HG02885 (cell line): ENCODE results near the gene TTLL10.
A peak's percentile ranks its signal among the peaks of the same experiment; 100 is the strongest.

ENCODE experiments used
- ATAC-seq: cut with Tn5 transposase; IDR thresholded peaks from one replicate; pipeline ENCODE4 v1.9.1; 2021; ENCODE audit warnings: mild to moderate bottlenecking; ENCODE audit not compliant: unreplicated experiment, poor library complexity

TTLL10 gene

DNA sequence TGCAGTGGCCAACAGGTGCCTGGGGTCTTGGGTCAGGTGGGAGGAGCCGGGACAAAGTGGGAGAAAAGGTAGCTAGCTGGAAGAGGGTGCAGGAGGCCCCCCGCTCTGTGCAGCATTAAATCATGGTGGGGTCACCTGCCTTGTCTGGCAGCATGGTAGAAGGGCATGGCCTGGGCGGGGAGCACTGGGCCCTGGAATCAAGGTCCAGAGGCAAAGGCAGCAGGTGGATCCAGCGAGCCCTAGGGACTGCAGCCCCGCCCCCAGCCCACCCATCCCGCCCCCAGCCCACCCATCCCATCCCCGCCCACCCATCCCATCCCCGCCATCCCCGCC, 16.7 kb upstream of the TTLL10 start:
- no peak for ATAC-seq

DNA sequence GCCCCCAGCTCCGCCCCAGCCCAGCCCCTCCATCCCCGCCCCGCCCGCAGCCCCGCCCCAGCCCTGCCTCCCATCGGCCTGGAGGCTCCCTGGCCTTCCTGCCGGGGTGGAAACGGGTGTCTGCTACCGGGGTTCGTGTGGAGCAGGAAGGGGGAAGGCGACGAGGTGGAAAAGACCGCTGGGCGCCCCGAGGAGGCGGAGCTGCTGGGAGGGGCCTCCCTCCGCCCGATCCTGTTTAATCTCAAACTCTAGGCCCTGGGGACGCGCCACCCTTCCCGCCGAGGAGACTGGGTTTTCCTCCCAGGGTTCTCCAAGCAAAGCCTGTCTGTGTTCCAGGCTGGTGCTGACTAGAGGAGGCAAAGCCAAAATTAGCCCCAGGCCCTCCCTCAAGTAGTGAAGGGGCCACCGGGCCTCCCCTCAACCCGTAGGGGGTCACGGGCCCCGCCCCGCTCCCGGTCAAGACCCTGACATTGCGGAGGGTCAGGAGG, 16.2 kb upstream of the TTLL10 start:
- ATAC-seq = peak; percentile 56

- peak; percentile 51 for ATAC-seq
These were observed 15.6 kb upstream of the TTLL10 start for GRCh38 chr1:1157914-1158710.

GRCh38 chr1:1160281-1160930, 13.3 kb upstream of the TTLL10 start:
- no peak for ATAC-seq

DNA sequence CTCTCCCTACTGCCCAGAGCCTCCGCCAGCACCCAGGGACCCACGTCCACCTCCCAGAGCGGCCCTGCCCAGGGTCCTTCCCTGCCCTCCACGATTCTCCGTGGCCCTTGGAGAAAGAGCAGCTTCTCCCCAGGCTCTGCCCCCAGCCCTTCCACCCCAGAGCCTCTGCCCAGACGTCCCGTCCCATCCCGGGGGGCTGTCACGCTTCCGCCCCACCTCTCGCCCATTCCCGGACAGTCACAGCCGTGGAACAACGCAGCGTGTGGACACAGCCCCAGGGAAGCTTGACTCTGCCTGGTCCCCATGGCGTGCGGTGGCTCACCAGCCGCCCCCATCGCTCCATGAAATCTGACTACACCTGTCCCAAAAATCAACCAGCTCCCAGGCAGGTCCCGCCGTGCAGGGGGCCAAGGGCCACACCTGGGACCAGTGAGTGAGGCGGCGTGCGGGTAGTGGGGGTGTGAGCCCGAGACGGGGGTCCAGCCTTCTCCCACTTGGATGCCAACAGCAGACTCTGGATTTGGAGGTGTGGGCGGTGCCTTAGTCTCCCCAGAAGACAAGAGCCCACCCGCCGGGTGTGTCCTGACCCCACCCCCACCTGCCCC, 12.5 kb upstream of the TTLL10 start:
- no peak for ATAC-seq

DNA sequence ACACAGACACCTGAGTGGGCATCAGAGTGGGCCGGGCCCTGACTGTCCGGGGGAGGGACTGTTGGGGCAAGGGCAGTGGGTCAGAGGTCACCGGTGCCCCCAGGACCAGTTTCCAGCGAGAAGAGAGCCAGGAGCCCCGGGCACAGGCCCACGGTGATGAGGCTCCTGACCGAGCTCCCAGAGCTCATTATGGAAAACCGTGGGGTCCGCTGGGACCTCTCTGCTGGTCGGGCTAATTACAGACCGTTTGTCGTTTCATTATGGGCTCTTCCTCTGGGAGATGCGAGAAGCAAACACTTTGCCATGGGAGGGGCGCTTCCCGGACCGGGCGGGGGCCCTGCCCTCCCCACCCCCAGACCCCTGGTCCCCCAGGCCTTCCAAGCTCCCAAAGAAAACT, 12.0 kb upstream of the TTLL10 start:
- no peak for ATAC-seq

GRCh38 chr1:1162597-1163537, 10.8 kb upstream of the TTLL10 start:
- no peak for ATAC-seq

DNA sequence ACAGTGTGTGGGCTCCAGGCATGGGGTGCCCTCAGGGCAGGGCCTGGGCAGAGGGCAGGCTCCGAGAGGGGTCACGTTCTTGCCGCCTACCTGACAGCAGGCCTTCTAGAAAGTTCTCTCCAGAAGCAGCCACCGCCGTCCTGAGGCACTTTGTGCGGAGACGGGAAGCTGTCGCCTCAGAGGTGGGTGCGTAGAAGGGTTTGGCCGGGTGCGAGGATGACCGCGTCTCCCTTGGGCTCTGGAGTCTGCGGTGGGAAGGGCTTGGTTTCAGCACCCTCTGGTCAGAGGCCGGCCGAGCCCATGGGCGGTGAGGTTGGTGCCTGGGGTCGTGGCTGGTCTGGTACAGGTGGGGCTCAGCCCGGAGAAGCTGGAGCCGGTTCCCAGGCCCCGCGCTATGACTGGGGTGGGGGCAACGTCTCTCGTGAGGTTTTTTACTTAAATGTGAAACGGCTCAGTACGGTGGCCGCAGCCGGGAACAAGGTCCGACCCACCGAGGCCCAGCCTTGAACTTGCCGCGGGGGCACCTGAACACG, 10.1 kb upstream of the TTLL10 start:
- no peak for ATAC-seq

- no peak for ATAC-seq
These were observed 9.3 kb upstream of the TTLL10 start for GRCh38 chr1:1164361-1164700.

GRCh38 chr1:1164701-1165451, 8.8 kb upstream of the TTLL10 start:
- ATAC-seq = no peak

DNA sequence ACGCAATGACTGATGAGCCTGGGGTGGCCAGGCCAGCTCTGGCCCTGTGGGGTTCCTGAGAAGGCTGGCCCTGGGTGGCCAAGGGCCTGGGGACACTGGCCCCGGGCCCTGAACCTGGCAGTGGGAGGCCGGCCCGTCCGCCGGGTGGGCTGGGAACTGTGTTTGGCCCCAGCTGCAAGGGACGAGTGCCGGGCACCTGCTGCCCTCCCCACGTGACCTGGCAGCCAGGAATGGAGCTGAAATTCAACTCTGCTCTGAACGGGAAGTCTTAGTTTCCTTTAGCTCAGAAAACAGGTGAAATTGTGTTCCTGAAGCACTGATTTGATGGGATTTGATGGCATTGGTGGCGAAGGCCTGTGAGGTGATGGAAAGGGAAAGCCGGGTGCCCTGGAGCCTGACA, 8.2 kb upstream of the TTLL10 start:
- ATAC-seq = no peak

DNA sequence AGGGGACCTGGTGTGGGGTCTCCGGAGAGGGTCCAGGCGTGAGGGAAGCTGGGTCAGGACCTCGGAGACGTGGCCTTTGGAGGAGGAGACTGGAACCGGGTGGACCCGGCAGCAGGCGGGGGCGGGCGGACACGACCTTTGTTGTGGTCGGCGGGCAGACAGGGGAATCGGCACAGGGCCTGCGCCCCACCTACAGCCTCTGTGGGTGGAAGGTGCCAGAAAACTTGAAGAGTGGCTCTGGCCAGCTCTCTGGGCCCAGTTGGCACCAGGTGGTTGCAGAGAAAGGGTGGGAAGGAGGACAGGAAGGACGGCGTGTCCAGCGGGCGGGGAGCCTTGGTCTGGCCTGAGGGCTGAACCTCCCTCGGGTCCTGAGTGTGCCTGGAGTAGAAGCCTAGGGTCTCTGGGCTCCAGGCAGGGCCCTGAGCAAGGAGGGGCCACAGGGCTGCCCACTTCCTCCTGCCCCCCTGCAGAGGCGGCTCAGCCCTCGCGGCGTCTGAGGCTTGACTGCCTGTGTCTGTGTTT, 7.7 kb upstream of the TTLL10 start:
- no peak for ATAC-seq

- no peak for ATAC-seq
These were observed 6.9 kb upstream of the TTLL10 start for GRCh38 chr1:1166642-1167397.

DNA sequence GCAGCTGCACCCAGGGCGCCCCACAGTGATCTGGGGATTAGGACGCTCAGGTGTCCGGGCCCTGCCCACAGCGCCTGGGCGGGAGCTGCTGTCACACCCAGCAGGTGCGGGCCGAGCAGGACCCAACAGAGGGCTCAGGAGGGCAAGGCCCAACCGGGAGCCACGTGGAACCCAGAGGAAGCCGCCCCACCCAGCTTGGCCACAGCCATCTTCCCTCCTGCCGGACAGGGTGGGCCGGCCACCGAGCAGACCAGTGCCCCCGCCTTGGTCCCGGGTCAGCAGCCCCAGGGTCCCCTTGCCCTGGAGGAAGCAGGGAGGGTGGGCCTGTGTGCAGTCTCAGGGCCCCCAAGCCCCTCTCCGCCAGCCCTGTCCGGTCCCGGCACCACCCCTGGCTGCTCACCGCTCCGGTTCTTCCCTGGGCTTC, 6.3 kb upstream of the TTLL10 start:
- no peak for ATAC-seq

DNA sequence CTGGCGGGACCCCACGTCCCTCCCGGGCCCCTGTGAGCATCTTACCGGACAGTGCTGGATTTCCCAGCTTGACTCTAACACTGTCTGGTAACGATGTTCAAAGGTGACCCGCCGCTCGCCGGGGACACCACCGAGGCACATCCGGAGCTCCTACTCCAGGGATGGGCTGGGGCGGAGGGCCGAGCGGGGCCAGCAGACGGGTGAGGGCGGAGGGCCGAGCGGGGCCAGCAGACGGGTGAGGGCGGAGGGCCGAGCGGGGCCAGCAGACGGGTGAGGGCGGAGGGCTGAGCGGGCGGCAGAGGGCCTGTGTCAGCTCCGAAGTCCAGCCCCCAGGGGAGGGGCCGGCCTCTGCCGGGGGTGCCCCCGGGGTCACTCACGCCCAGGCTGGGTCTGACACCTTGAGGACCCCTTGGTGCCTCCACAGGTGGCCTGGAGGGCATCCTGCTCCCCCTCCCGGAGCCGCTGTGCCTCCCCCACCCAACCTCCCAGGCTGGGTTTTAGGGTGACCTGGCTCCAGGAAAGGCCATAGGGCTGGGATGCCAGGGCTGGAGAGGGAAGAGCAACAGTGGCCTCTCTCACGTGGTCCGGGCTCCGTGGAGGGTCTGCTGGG, 5.7 kb upstream of the TTLL10 start:
- ATAC-seq = no peak

DNA sequence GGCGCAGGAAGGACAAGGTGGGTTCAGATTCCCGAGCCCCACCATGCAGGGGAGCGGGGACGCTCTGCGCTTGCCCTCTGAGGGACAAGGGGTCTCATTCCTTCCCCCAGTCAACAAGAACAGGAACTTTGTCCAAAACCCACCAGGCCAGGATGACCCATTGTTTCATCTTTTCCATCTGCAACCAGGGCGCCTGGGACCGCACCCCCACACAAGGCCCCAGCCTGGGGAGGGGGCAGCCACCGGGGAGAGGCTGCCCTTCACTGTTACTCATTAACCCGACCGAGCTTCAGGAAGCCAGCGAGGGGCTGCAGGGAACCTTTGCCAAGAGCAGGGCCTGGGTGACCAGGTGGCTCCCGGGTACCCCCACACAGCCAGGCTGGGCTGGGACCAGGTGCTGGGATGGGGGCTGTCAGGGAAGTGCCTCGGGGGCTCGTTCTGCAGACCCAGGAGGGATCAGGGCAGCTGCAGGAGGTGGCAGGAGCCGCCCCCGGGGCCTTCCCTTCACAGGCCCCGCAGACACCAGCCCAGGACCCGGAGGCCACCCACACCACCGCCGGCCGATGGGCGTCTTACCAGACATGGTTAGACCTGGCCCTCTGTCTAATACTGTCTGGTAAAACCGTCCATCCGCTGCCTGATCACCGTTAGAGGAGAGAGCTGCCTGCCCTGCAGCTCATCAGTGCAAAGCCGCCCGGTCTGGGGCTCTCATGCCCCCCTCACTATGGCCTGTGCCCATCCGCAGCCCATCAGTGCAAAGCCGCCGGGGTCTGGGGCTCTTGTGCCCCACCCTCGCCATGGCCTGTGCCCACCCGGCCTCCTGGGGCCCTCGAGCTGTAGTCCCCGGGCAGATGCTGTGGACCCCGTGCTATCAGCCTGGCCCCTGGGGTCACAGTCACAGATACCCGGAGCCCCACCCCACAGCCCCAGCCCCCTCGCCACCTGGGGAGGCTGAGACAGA, 4.9 kb upstream of the TTLL10 start:
- no peak for ATAC-seq
